MG63 (cell line): ENCODE data around the gene KLK6. TPM values are rescaled to one million over a fixed set of nuclear protein-coding genes. Genes with fewer than 3 reads are reported as not detected.
"Not testable (repeated sequence)": the region's sequence is repeated elsewhere in the genome, so short reads cannot be mapped to it uniquely, and the experiment has no call there.

Source experiments
- DNase-seq: peaks from one replicate; pipeline ENCODE4 v3.0.0-alpha.2; 2020
- H3K27me3 ChIP-seq: fragments of 250-450 bp; sonication (Bioruptor Pico); 2 replicates; pipeline ENCODE4 v1.5.1; 2020; ENCODE audit warnings: mild to moderate bottlenecking, moderate library complexity
- H3K36me3 ChIP-seq: fragments of 250-450 bp; sonication (Bioruptor Pico); 2 replicates; pipeline ENCODE4 v1.5.1; 2020; ENCODE audit warnings: mild to moderate bottlenecking, moderate library complexity
- H3K4me3 ChIP-seq: fragments of 250-450 bp; sonication (Bioruptor Pico); 2 replicates; pipeline ENCODE4 v1.5.1; 2020; ENCODE audit warnings: mild to moderate bottlenecking, moderate library complexity
- H3K9me3 ChIP-seq: fragments of 250-450 bp; sonication (Bioruptor Pico); 2 replicates; pipeline ENCODE4 v1.5.1; 2020; ENCODE audit warnings: mild to moderate bottlenecking, moderate library complexity
- total RNA-seq: library from RNA; depleted of rRNA; stranded (reverse); fragments of >200 nt; shearing (Covaris generic); gene quantifications from 2 replicates; pipeline ENCODE4 v1.2.3, GENCODE V29; 2014; ENCODE audit warnings: low replicate concordance

The KLK6 gene
- total RNA-seq, 1 experiment from 2014 or later = 4.8 TPM

DNA sequence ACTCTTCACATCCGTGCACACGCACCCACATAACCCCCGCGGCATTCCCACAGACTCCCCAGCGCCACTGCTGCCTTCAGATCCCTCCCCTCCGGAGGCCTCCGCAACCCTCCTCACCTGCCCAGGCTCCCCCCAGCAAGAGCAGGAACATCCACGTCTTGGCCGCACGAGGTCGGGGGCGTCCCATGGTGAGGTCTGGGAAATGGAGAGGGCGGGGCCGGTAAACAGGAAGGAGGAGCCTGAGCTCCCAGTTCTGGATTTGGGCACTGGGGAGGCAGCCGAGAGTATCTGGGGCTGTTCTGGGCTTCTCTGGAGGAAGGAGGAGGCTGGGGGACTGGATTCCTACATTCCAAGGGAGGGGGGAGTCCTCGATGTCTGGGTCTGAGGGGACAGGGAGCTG is 31.6 kb upstream of the KLK6 start:
- no peaks in the 10 kb centered on the region for H3K9me3 ChIP-seq
- DNase-seq = no peak

DNA sequence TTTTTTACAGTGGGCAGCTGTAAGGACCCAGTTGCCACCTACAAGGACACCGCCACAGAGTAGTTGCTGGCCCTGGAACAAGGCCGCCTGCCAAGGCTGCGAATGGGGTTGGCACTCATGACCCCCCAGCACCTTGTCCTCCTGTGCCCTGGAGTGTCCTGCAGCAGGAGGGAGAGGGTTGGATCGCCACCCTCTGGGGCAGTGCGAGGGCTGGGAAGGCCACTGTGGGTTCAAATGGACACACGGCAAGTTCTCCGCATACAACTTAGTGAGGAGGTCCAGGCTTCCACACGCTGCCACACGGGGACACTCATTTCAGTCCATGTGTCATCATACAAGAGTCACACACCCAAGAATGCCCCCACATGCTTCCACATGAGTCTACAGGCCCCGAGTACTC is 31.0 kb upstream of the KLK6 start:
- no peak for DNase-seq
- H3K4me3 ChIP-seq = no peak overlapping the region
- no peaks in the 10 kb centered on the region for H3K36me3 ChIP-seq
- H3K27me3 ChIP-seq = peaks cover 29% of the 10 kb centered on the region
- no peaks in the 10 kb centered on the region for H3K9me3 ChIP-seq

More for the DNA sequence above, 31.6 kb upstream of the KLK6 start:
- no peaks in the 10 kb centered on the region for H3K36me3 ChIP-seq
- no peak overlapping the region for H3K4me3 ChIP-seq
- peaks cover 26% of the 10 kb centered on the region for H3K27me3 ChIP-seq

DNA sequence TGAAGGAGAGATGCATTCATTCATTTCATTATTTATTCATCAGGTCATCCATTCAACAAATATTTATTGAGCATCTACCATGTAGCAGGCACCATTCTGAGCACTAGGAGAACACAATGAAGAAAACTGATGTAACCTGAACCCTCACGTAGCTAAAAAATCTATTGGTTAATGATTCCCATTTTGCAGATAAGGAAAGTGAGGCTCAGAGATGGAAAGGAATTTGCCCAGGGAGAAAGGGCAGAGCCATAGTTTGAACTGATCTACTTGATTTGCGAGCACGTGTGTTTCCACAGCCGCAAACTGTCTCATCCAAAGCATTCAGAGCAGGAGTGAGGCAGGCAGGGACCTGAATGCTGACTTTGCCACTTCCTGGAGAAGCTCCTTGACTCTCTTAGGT is 29.3 kb upstream of the KLK6 start:
- Histone ChIP-seq H3K27me3 (peaks cover 26% of the 10 kb centered on the region), H3K36me3 (no peaks in the 10 kb centered on the region), H3K9me3 (peaks cover 2% of the 10 kb centered on the region; the same call in 1 of the 2 replicates), H3K4me3 (no peak overlapping the region)
- no peak for DNase-seq

DNA sequence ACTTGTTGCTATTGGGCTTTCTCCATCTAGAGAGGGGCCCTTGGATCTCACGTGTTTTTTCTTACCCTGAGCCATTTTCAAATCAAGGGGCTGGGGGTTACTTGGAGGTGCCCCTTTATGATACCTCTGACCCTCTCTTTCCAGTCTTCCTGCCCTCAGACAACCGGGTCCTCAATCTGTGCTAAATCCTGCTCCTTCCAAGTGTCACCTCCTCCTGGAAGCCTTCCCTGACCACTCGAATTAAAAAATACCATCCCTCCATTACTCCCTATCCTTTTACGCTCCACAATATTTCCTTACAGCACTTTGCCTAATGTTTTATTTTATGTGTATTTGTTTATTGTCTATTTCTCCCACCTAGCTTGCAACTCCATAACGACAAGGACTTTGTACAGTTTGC is 28.7 kb upstream of the KLK6 start:
- Histone ChIP-seq H3K9me3 (peaks cover 2% of the 10 kb centered on the region; the same call in 1 of the 2 replicates), H3K36me3 (no peaks in the 10 kb centered on the region), H3K27me3 (peaks cover 26% of the 10 kb centered on the region), H3K4me3 (no peak overlapping the region)
- DNase-seq = no peak

DNA sequence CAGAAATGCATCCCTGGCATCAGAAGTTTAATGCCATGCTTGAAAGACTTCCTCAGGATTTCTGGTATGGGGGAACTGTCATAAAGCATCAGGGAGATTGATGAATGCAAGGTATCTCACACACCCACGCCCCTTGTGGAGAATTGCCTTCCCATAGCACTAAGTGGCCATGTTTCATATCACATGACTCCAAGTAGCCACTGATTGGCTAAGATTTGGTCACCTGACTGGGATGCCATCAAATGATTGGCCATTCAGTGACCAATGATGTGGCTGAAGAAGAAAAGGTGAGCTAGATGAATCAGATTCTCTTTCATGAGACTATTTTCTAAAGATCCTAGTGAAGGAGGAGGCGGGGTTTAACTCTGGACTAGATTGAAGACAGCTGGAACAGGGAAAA is 24.7 kb upstream of the KLK6 start:
- Histone ChIP-seq H3K9me3 (peaks cover 8% of the 10 kb centered on the region; the same call in 1 of the 2 replicates), H3K4me3 (no peak overlapping the region), H3K36me3 (no peaks in the 10 kb centered on the region), H3K27me3 (peaks cover 40% of the 10 kb centered on the region)
- no peak for DNase-seq

DNA sequence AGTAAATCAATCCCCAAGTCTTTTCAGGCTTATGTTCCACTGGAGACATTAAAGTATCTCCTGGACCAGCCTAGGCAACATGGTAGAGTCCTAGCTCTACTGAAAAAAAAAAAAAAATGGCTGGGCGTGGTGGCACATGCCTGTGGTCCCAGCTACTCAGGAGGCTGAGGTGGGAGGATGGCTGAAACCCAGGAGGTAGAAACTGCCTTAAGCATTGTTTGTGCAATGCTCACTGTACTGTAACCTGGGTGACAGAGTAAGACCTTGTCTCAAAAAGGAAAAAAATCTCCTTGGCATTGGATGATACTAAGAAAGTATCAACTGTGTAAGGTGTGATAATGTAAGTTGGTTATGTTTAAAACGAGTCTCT is 23.3 kb upstream of the KLK6 start:
- Histone ChIP-seq H3K4me3 (no peak overlapping the region), H3K9me3 (peaks cover 8% of the 10 kb centered on the region; the same call in 1 of the 2 replicates), H3K36me3 (no peaks in the 10 kb centered on the region), H3K27me3 (peaks cover 43% of the 10 kb centered on the region)
- no peak for DNase-seq

DNA sequence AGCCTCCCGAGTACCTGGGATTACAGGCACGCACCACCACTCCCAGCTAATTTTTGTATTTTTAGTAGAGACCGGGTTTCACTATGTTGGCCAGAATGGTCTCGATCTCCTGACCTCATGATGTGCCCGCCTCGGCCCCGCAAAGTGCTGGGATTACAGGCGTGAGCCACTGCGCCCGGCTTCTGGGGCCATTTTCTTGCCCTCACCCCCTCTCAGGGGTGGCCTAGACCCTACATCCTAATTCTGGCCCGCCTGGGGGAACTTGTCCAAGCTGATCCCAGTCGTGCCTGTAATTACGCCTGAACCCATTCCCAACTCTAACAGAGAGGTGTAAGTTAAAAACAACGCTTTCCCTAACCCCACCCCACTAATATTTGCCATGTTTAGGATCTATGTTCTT is 15.0 kb upstream of the KLK6 start:
- H3K27me3 ChIP-seq = peaks cover 28% of the 10 kb centered on the region
- H3K4me3 ChIP-seq, DNase-seq, H3K9me3 ChIP-seq, H3K36me3 ChIP-seq: not testable (repeated sequence)

DNA sequence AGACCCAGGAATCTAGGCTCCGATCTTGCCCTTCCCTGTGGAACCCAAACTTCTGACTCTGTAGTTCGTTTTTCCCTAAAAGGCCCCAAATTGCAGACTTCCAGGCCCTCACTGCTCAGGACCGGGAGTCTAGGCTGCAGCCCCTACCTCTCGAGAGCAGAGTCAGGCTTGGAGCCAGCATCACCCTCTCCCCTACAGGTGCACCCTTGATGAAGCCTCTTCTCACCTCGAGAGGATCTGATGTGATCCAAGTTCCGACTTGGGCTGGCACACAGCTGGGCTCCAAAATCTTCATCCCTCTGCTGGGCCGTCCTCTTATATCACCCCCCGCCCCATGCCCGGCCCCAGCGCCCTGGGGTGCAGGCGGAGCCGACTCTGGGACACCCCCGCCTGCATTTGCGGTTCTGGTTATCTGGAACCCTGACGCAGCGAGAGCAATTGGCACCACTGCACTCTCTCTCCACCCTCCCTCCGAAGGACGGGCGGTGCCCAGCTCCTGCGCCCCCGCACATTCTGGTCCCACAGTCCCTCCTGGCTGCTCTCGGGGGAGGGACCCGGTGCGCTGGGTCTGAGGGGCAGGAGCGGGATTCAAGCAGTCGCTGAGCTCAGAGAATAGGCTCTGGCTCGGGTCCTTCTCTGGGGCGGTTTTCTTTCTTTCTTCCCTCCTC is 14.4 kb upstream of the KLK6 start, which contains the start of gene KLK7:
Gene KLK7, minus strand, starts transcription at position 293 of the 668 bp plus-strand sequence. CDS start 1,518 bp downstream, outside the sequence.
- peak; percentile 62 for DNase-seq
- peak within 1 kb of the TSS; percentile 21 for H3K4me3 ChIP-seq
- H3K9me3 ChIP-seq = peaks cover 2% of the 10 kb centered on the region; the same call in 1 of the 2 replicates
- peaks cover 23% of the 10 kb centered on the region for H3K27me3 ChIP-seq
- H3K36me3 ChIP-seq = no peaks in the 10 kb centered on the region

DNA sequence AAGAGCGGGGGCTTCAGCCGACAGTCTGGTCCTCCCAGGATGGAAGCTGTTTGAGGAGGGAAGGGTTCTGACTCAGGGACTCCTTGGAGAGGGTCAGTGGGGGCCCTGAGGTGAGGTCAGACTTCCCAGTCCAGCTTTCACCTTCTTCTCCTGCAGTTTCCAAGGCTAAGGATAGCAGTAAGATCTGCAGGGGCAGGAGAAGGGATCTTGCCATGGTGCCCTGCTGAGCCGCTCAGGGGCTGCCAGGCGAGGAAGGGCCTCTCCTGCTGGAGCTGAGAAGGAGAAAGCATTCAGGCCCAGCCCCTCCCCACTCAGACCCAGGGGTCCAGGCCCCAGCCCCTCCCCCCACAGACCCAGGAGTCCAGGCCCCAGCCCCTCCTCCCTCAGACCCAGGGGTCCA is 12.8 kb upstream of the KLK6 start:
- Histone ChIP-seq H3K9me3 (peaks cover 1% of the 10 kb centered on the region), H3K4me3 (no peak overlapping the region), H3K27me3 (peaks cover 9% of the 10 kb centered on the region), H3K36me3 (peaks cover 3% of the 10 kb centered on the region; the same call in 1 of the 2 replicates)
- no peak for DNase-seq

DNA sequence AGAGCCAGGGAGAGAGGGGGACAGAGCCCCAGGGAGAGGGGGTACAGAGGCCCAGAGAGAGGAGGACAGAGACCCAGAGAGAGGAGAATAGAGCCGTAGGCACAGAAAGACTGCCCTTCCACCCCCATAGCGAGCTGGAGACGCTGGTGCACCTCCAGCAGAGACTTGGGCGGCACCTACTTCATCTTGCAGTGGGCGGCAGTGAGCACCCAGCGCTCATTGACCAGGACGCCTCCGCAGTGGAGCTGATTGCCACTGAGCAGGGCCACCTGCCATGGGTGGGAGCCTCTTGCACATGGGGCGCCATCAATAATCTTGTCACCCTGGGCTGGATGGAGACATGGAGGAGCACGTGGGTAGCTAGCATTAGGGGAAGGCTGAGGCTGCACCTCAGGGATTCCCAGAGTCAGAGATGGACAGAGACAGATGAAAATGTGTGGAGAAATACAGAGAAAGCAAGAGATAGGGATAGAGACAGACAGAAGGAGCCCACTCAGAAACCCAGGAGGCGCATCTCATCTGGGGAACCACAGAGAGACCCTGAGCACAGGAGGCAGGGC is 12.3 kb upstream of the KLK6 start:
- Histone ChIP-seq H3K4me3 (no peak overlapping the region), H3K36me3 (peaks cover 5% of the 10 kb centered on the region; the same call in 1 of the 2 replicates), H3K27me3 (peaks cover 7% of the 10 kb centered on the region), H3K9me3 (no peaks in the 10 kb centered on the region; the same call in 1 of the 2 replicates)
- no peak for DNase-seq

DNA sequence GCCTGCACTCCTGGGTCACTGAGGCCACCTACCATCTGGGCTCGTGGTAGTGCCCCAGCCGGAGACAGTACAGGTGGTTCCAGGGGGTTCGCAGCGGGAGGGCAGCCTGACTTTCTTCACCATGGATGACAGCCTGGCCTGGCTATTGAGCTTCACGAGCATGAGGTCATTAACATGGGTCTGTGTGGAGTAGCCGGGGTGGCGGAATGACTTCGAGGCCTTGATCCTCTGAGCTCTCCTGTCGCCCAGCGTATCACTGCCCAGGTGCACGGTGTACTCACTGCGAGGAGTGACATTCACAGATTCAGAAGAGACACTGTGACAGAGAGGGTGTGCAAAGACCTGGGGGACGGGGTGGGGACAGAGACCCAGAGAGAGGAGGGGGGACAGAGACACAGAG is 10.8 kb upstream of the KLK6 start:
- peaks cover 5% of the 10 kb centered on the region; the same call in 1 of the 2 replicates for H3K36me3 ChIP-seq
- H3K4me3 ChIP-seq = no peak overlapping the region
- no peaks in the 10 kb centered on the region; the same call in 1 of the 2 replicates for H3K9me3 ChIP-seq
- no peak for DNase-seq
- no peaks in the 10 kb centered on the region; the same call in none of the 2 replicates for H3K27me3 ChIP-seq

DNA sequence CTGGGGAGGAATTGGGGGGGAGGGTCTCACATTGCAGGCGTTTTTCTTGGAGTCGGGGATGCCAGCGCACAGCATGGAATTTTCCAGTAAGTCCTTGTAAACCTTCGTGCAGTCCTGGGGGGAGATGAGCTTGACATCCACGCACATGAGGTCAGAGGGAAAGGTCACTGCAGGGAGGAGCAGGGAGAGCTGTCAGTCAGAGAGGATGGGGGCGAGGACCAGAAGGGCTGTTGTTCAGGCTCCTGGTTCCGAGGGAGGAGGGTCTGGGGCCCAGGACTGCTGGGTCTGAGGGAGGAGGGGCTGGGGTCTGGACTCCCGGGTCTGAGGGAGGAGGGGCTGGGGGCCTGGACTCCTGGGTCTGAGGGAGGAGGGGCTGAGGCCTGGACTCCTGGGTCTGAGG is 10.4 kb upstream of the KLK6 start:
- Histone ChIP-seq H3K9me3 (no peaks in the 10 kb centered on the region; the same call in 1 of the 2 replicates), H3K4me3 (no peak overlapping the region), H3K36me3 (peaks cover 5% of the 10 kb centered on the region; the same call in 1 of the 2 replicates), H3K27me3 (no peaks in the 10 kb centered on the region; the same call in none of the 2 replicates)
- no peak for DNase-seq

DNA sequence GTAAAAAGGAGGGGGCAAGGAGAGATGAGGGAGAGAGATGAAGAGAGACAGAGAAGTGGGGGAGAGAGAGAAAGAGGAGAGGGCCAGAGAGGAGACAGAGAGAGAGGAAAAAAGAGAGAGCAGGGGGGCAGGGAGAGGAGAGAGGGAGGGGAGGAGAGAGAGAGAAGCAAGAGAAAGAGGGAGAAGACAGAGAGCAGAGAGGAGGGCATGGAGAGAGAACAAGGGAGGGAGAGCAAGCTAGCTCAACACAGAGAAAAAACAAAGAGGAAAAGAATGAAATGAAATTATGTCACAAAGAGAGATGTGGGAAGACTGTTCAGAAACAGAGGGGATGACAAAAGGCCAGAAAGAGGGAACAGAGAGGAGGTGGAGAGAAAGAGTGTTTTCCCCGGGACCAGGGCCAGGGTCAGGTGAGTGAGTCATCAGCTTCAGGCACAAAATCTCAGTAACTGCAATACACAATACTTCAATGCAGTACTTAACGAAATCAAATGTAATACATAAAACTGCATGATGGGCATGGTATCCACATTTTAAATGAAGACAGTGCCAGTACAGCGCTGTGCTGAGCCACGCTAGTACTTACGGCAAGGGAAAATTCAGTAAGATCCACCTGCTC is 9.5 kb upstream of the KLK6 start:
- no peak for DNase-seq
- Histone ChIP-seq H3K9me3 (no peaks in the 10 kb centered on the region; the same call in 1 of the 2 replicates), H3K27me3 (no peaks in the 10 kb centered on the region; the same call in none of the 2 replicates)

DNA sequence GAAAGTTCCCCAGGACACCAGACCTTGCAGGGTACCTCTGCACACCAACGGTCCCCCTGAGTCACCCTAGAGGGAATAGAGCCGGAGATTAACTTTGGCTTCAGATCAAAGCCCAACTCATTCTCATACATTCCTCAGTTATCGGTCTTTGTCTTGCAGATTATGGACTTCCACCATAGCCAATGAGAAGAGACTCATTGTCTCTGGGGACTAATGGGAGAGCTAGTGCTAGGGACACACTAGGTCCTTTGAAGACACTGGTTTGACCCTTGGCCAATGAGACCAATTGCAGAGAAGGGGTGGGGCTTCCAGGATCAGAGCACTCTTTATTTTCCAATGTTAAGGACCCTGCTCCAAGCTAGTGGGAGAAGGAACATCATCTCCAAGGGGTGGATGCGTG is 8.2 kb upstream of the KLK6 start:
- DNase-seq = no peak
- peaks cover 5% of the 10 kb centered on the region; the same call in 1 of the 2 replicates for H3K36me3 ChIP-seq
- H3K4me3 ChIP-seq = no peak overlapping the region
- no peaks in the 10 kb centered on the region; the same call in none of the 2 replicates for H3K27me3 ChIP-seq
- H3K9me3 ChIP-seq = no peaks in the 10 kb centered on the region; the same call in 1 of the 2 replicates

More for the DNA sequence above, 9.5 kb upstream of the KLK6 start:
- Histone ChIP-seq H3K36me3 (peaks cover 5% of the 10 kb centered on the region; the same call in 1 of the 2 replicates), H3K4me3 (no peak overlapping the region)

DNA sequence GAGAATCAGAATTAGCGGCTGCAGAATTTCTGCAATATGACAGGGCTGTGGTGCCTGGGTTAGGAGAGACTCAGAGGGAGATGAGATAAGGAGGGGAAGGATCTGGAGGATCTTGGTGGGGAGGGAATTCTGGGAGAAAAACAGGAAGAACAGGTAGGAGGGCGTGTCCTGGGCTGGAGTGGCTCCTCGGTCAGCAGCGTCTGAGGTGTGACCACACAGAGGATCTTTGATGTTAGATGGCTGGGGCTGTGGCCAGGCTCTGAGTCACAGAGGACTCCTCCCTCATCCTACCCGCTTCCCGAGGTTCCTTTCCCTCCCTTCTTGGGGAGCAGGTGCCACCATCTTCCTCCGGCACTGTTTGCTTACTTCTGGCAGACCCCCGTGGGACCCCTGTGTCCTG is 6.4 kb upstream of the KLK6 start:
- no peaks in the 10 kb centered on the region; the same call in 1 of the 2 replicates for H3K9me3 ChIP-seq
- no peak overlapping the region for H3K4me3 ChIP-seq
- peaks cover 5% of the 10 kb centered on the region; the same call in 1 of the 2 replicates for H3K36me3 ChIP-seq
- no peaks in the 10 kb centered on the region; the same call in none of the 2 replicates for H3K27me3 ChIP-seq
- DNase-seq = peak; percentile 61

DNA sequence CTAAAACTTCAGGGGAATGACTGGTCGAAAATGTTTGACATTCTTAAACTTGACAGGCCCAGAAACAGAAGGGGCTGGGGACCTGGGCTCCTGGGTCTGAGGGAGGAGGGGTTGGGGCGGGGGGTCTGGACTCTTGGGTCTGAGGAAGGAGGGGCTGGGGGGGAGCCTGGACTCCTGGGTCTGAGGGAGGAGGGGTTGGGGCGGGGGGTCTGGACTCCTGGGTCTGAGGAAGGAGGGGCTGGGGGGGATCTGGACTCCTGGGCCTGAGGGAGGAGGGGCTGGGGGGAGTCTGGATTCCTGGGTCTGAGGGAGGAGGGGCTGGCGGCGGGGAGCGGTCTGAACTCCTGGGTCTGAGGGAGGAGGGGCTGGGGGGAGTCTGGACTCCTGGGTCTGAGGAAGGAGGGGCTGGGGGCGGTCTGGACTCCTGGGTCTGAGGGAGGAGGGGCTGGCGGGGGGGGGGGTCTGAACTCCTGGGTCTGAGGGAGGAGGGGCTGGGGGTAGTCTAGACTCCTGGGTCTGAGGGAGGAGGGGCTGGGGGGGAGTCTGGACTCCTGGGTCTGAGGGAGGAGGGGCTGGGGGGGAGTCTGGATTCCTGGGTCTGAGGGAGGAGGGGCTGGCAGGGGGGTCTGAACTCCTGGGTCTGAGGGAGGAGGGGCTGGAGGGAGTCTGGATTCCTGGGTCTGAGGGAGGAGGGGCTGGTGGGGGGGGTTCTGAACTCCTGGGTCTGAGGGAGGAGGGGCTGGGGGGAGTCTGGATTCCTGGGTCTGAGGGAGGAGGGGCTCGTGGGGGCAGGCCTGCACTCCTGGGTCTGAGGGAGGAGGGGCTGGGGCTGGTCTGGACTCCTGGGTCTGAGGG is 5.5 kb upstream of the KLK6 start:
- Histone ChIP-seq H3K9me3 (no peaks in the 10 kb centered on the region; the same call in 1 of the 2 replicates), H3K27me3 (no peaks in the 10 kb centered on the region; the same call in none of the 2 replicates), H3K36me3 (peaks cover 5% of the 10 kb centered on the region; the same call in 1 of the 2 replicates), H3K4me3 (no peak overlapping the region)
- no peak for DNase-seq
